Measurements from ENCODE around the gene ZNF532.

The ZNF532 gene

DNA sequence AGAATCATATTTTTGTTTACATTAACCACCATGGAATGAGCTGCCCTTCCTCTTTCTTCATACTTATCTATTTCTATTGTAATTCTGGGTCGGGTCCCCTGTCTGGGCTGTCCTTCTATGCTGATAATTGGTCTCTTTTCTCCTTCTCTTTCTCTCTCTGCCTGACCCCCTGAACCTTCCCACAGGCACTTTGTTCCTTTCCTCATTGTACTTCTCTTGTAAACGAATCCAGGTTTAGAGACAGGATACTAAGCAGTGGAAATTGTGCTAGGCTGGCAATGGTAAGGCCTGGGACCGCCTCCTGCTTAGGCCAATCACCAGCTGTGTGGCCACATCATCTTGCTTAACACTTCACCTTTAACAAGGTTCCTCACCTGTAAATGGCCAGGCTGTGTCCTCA, 137.0 kb downstream of the ZNF532 start:
- Histone ChIP-seq H3K4me3 (no peak overlapping the region), H3K27ac (no peak overlapping the region)
- DNase-seq (ENCODE audit: low spot score): no peak
- no peak for TF ChIP-seq CTCF (IDR thresholded peaks at IDR 0.05)

DNA sequence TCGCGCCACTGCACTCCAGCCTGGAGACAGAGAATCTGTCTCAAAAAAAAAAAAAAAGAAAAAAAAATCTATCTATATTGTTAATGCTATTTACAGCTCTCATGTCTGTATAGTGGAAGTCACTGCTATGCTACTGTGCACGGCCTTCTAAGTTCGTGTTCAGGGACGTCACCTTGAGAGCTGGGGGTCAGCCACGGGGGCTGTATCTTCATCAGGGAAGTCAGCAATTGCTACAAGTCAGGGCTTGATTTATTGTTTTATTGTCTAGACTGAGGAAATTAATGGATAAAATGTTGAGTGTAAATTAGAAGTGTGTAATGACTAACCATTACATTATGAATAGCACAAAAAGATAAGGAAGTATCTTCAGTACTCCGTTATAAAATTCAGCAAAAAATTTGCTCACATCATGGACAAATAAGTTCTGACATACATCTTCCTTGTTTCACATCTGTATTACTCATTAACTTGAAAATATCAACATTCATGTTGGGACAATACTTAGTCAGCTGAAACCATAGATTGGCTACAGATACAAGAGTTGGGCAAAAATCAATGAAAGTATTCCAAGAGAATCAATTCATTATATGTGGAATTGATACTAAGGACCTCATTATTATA, 138.4 kb downstream of the ZNF532 start:
- DNase-seq (ENCODE audit: low spot score): no peak
- no peak overlapping the region for H3K4me3 ChIP-seq
- no peak overlapping the region for H3K27ac ChIP-seq
- no peak for TF ChIP-seq CTCF (IDR thresholded peaks at IDR 0.05)

DNA sequence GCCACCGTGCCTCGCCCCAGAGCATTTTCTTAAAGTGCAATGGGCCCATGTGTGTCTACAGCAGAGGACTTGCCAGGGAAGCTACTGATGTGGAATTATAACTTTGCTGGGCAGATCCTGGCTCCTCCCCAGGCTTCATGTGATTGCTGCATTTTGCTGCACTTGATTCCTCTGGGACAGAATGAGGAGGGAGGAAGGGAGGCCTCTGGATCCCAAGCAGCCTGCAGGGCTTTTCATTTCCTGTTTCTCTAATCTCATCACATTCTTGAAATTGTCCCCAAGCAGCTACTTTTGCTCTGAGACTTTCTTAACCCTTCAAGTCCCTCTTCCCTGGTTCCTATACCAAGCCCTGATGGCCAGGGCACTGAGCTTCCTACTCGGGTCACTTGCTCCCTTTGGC, 140.6 kb downstream of the ZNF532 start:
- no peak for TF ChIP-seq CTCF (IDR thresholded peaks at IDR 0.05)
- H3K27ac ChIP-seq: peak overlapping the region; percentile 67 to 84
- DNase-seq (ENCODE audit: low spot score): peak; percentile 88

GRCh38 chr18:59006461-59007067, 141.9 kb downstream of the ZNF532 start:
- DNase-seq (ENCODE audit: low spot score): no peak
- TF ChIP-seq CTCF (IDR thresholded peaks at IDR 0.05): no peak
- H3K27ac ChIP-seq: peak overlapping the region; percentile 67 to 84
- no peak overlapping the region for H3K4me3 ChIP-seq

More for the DNA sequence above, 140.6 kb downstream of the ZNF532 start:
- no peak overlapping the region for H3K4me3 ChIP-seq

DNA sequence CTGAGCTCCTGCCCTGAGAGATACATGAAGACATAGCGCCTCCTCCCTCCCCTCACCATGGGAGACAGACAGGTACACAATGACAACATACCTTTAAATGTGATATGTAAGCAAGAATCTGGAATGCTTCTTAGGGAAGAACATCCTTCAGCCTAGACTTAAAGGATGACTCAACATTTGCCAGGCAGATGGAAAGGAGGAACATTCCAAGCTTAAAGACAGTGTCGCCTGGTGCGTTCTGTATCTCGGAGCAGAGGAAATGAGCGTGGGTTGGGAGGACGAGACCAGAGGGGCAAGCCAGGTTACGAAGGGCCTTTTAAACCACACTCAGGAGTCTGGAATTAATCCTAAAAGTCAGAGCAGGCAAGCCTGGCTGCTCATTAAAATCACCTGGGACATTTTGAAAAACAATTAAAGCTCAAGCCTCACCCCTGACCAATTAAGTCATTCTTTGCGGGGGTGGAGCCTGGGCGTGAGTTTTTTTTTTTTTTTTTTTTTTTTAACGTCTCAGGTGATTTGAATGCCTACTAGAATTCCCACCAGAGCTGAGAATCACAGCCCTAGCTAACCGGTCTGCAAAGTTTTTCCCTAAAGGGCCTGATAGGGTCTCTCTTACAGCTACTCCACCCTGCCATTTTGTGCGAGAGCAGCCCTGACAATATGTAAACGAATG, 143.8 kb downstream of the ZNF532 start:
- Histone ChIP-seq H3K27ac (peak overlapping the region in 1 of 2 donors; percentile 43), H3K4me3 (no peak overlapping the region)
- TF ChIP-seq CTCF (IDR thresholded peaks at IDR 0.05): no peak
- DNase-seq (ENCODE audit: low spot score): no peak

- no peak for DNase-seq (ENCODE audit: low spot score)
- Histone ChIP-seq H3K4me3 (no peak overlapping the region), H3K27ac (no peak overlapping the region)
- no peak for TF ChIP-seq CTCF (IDR thresholded peaks at IDR 0.05)
Measured at GRCh38 chr18:59009846-59010245, 145.2 kb downstream of the ZNF532 start.

- no peak for DNase-seq (ENCODE audit: low spot score)
- no peak for TF ChIP-seq CTCF (IDR thresholded peaks at IDR 0.05)
- no peak overlapping the region for H3K27ac ChIP-seq
- no peak overlapping the region for H3K4me3 ChIP-seq
Measured at GRCh38 chr18:59011289-59011688, 146.6 kb downstream of the ZNF532 start.

Data from coronary artery (tissue), 2 donors.